GM12878 (cell line): Measurements from ENCODE around the gene RABEP1. TPM values are rescaled to one million over a fixed set of nuclear protein-coding genes. Genes with fewer than 3 reads are reported as not detected.

Experiments used
- ATF3 ChIP-seq: IDR thresholded peaks from 2 replicates; pipeline ENCODE4 v1.6.1; 2011; ENCODE audit warnings: low read depth, mild to moderate bottlenecking, low read length, moderate library complexity, borderline replicate concordance; ENCODE audit errors: extremely low read depth
- BCL3 ChIP-seq: IDR thresholded peaks from 2 replicates; pipeline ENCODE4 v1.6.1; 2011; ENCODE audit warnings: borderline replicate concordance, low read depth, mild to moderate bottlenecking, moderate library complexity, low read length; ENCODE audit not compliant: insufficient read depth, poor library complexity, severe bottlenecking
- BRCA1 ChIP-seq: IDR thresholded peaks from 2 replicates; pipeline ENCODE4 v1.6.1; 2011; ENCODE audit warnings: low read depth, low read length, improper control_type of control experiment
- CEBPZ ChIP-seq: fragments of 150-350 bp; IDR thresholded peaks from 2 replicates; pipeline ENCODE4 v1.6.1; 2016; ENCODE audit warnings: low read depth, low read length
- MTA3 ChIP-seq: IDR thresholded peaks from 2 replicates; pipeline ENCODE4 v1.6.1; 2012; ENCODE audit warnings: low read length, inconsistent platforms, borderline replicate concordance
- RUNX3 ChIP-seq: IDR thresholded peaks from 2 replicates; pipeline ENCODE4 v1.6.1; 2012; ENCODE audit warnings: low read length, inconsistent platforms
- WRNIP1 ChIP-seq: IDR thresholded peaks from 2 replicates; pipeline ENCODE4 v1.6.1; 2011; ENCODE audit warnings: low read depth, low read length, improper control_type of control experiment, borderline replicate concordance
- ZBTB33 ChIP-seq: fragments of 450-650 bp; IDR thresholded peaks from 2 replicates; pipeline ENCODE4 v1.6.1; 2017; ENCODE audit warnings: mild to moderate bottlenecking
- ZBTB40 ChIP-seq: fragments of 450-650 bp; IDR thresholded peaks from 2 replicates; pipeline ENCODE4 v1.6.1; 2016; ENCODE audit warnings: mild to moderate bottlenecking, moderate library complexity, borderline replicate concordance
- polyA plus RNA-seq, 11 experiments: library from polyadenylated mRNA; depleted of rRNA in 4 of 11; unstranded in 6 of 11; stranded (reverse) in 5 of 11; fragments of >200 nt; fragmentation: Nextera tagmentation in 4 of 11; fragmentation: Illumina TruSeq in 1 of 11; extraction: Ambion mirVana in 4 of 11; extraction: Trizol in 1 of 11; gene quantifications; 1 replicate in 1 of 11; 2 replicates in 10 of 11; pipeline versions ENCODE4 v1.2.1 to v1.2.3, GENCODE V29; 2011 to 2016; ENCODE audit warnings: inconsistent platforms in 2 of 11, missing spikeins in 2 of 11, low read depth in 1 of 11
- total RNA-seq, 4 experiments: library from RNA; depleted of rRNA in 3 of 4; stranded (reverse); fragments of >200 nt in 3 of 4; fragmentation: Illumina TruSeq in 1 of 4; extraction: Trizol in 1 of 4; gene quantifications; 2 replicates each; pipeline versions ENCODE4 v1.2.1 to v1.2.3, GENCODE V29; 2013 to 2021

Gene RABEP1
- total and polyA plus RNA-seq, 10 of the 15 experiments (the other 5 are each of a cell fraction or from before 2014, with no cell fraction given), result 13.4 to 71.4 (median 59.8) TPM

GRCh38 chr17:5380491-5381135 is 98.5 kb downstream of the RABEP1 start (continued):
- no peak for TF ChIP-seq ZBTB33
- TF ChIP-seq MTA3, result no peak
- TF ChIP-seq ATF3, result no peak
- TF ChIP-seq RUNX3, result no peak
- no peak for TF ChIP-seq BRCA1
- no peak for TF ChIP-seq ZBTB40
- no peak for TF ChIP-seq BCL3
- no peak for TF ChIP-seq WRNIP1
- no peak for TF ChIP-seq CEBPZ
